GM19397 (cell line): ENCODE results near the gene FMNL3.
"Not testable (repeated sequence)": the region's sequence is repeated elsewhere in the genome, so short reads cannot be mapped to it uniquely, and the experiment has no call there.

Experiments
- ATAC-seq: cut with Tn5 transposase; IDR thresholded peaks from one replicate; pipeline ENCODE4 v1.9.1; 2021; ENCODE audit warnings: mild to moderate bottlenecking, moderate library complexity; ENCODE audit not compliant: unreplicated experiment

FMNL3 gene

DNA sequence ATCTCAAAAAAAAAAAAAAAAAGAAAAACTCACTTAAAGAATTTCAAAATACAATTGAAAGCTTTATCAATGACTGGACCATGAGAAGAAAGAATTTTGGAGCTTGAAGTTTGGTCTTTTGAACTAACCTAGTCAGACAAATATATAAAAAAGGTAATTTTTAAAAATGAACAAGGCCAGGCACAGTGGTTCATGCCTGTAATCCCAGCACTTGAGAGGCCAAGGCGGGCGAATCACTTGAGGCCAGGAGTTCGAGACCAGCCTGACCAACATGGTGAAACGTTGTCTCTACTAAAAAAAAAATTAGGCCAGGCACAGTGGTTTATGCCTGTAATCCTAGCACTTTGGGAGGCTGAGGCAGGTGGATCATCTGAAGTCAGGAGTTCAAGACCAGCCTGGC is 96.4 kb downstream of the FMNL3 start:
- ATAC-seq: not testable (repeated sequence)

- ATAC-seq: no peak
Observed at GRCh38 chr12:49609875-49610154, 97.4 kb downstream of the FMNL3 start.

- ATAC-seq: no peak
Observed at GRCh38 chr12:49609059-49609874, 97.9 kb downstream of the FMNL3 start.

GRCh38 chr12:49605539-49605938 is 101.7 kb downstream of the FMNL3 start, which contains the start of gene FAM186B:
Gene FAM186B, minus strand, starts transcription at chr12:49605639. Its CDS starts 162 bp downstream, at chr12:49605477.
- not testable (repeated sequence) for ATAC-seq

DNA sequence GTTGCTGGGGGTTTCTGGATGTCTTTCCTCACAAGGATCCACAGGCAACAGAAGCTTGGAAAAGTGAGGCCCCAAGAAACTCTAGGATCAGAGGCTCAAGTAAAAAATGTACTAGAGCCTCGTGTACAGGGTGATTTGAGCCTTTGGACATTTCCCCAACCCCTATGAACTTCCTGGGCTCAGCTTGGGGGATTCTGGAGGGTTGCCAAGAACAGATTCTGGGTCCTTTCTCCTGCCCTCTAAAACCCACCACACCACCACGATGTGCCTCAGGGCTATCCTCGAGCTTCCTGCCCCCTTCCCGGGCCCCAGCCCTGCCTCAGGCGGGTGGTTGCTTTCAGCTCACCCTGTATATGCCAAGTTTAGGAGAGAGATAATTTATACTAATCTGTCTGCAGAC is 102.3 kb downstream of the FMNL3 start:
- ATAC-seq: no peak

DNA sequence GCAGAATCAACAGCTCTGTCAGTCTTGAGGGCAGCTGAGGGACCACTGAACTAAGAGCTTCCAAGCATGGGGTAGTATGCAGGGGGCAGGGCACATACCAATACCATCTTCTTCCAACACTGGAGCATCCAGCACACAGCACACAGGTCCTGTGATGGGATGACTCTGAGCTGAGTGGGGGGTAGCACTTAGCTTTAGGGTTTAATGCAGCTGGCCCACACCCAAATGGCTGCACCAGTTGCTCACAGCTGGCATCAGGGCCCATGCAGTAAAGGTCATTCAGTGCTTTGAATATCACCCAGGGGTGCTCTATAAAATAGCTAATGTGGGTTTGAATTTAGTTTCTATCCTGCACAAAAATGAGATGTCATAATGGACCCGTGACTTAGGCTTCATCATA is 103.5 kb downstream of the FMNL3 start:
- no peak for ATAC-seq

DNA sequence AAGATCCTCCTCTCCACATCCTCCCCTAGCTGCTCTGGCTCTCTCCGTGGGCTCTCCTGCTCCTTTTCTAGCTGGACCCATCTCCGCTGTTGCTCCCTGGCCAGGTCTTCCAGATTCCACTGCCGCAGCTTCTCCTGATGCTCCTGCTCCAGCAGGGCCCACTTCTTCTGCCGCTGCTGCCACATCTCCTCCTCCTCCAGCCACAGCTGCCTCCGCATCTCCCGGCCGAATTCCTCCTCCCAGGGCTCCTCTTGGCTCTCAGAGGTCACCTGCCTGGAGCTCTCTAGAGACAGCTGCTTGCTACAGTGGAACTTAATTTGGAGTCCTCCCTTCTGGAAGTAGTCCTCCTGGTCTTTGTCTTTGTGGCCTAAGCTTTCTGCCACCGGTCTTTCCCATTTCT is 107.2 kb downstream of the FMNL3 start:
- no peak for ATAC-seq

GRCh38 chr12:49598527-49598926 is 108.7 kb downstream of the FMNL3 start:
- ATAC-seq: no peak

GRCh38 chr12:49588721-49589516 is 118.3 kb downstream of the FMNL3 start:
- no peak for ATAC-seq

DNA sequence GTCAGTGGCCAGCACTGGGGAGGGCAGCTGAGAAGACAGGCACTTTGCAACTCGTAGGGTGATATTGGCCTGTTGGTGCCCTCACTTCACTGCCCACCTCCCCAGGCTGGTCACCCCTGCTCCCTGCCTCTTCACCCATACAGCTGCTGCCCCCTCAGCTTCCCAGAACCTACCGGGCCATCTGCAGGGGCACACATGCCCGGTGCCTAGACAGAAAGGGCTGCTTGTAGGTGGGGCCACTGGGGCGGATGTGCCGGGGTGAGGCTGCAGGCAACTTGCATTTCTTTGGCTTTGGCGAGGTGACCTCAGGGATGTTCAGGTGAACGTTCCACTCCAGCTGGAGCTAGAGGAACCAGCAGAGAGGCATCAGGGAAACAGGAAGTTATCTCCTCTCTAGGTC is 118.9 kb downstream of the FMNL3 start:
- ATAC-seq: no peak

DNA sequence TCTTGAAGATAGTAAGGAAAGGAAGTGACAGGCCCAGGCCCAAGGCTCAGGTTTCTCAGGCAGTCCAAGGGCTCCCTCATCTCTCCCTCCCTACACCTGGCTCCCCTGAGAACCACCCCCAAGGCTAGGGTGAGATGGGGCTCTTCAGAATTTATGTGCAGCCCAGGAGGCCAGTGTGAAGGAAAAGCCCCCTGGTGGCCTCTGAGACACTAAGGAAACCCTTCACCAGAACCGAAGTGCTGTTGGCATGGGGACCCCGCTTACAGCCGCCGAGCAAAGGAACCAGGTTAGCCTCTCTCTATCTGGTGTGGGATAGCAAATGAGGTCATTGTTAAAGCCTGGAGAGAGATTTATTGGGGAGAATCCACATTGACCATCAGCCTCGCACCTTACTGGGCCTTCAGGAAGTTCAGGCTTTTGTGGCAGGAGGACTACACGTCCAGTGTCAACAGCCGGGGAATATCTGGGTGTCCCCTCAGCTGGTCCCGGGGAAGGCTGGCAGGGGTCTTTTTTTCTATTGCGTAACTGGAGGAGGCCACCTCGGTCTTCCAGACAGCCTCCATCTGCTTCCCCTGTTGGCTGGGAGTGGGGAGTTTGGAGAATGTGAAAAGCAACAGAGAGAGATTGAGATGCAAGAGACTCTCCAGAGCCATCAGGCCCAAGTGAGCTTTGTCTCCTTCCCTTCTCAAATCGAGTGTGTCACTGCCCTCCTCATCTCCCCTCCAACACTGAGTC is 119.9 kb downstream of the FMNL3 start:
- ATAC-seq: no peak
